Vagina (tissue), 2 donors: Measurements from ENCODE around the gene STEAP4.

ENCODE experiments used
- POLR2A ChIP-seq, 2 donors: fragments of 450-650 bp; IDR thresholded peaks; one replicate each; pipeline ENCODE4 v1.6.1; 2017; ENCODE audit warnings: antibody characterized with exemption in 2 of 2, mild to moderate bottlenecking in 2 of 2, moderate library complexity in 2 of 2
- TF ChIP-seq, protein P1 (sequence below), 3 experiments: fragments of 450-650 bp in 2 of 3; fragments of 200-600 bp in 1 of 3; sonication (generic) in 1 of 3; IDR thresholded peaks; one replicate each; pipeline ENCODE4 v1.5.1; 2017 to 2019; ENCODE audit warnings: antibody characterized with exemption in 3 of 3, mild to moderate bottlenecking in 2 of 3, moderate library complexity in 2 of 3

DNA sequence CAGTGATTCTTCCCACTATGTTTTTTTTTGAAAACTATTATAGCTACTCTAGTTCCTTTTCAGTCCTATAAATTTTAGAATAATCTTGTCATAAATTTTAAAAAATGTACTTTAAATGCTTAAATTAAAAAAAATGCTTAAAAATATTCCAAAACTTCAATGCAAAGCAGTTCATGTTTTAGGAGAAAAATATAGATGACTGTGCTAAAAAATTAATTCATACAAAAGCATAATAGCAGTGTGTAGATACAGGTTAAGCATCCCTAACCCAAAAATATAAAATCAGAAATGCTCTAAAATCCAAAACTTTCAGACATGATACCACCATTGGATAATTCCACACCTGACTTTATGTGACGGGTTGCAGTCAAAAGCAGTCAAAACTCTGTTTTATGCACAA, 12.8 kb downstream of the STEAP4 start:
- TF ChIP-seq, protein P1, sequence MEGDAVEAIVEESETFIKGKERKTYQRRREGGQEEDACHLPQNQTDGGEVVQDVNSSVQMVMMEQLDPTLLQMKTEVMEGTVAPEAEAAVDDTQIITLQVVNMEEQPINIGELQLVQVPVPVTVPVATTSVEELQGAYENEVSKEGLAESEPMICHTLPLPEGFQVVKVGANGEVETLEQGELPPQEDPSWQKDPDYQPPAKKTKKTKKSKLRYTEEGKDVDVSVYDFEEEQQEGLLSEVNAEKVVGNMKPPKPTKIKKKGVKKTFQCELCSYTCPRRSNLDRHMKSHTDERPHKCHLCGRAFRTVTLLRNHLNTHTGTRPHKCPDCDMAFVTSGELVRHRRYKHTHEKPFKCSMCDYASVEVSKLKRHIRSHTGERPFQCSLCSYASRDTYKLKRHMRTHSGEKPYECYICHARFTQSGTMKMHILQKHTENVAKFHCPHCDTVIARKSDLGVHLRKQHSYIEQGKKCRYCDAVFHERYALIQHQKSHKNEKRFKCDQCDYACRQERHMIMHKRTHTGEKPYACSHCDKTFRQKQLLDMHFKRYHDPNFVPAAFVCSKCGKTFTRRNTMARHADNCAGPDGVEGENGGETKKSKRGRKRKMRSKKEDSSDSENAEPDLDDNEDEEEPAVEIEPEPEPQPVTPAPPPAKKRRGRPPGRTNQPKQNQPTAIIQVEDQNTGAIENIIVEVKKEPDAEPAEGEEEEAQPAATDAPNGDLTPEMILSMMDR (IDR thresholded peaks at IDR 0.05), result no peak
- no peak for TF ChIP-seq POLR2A (IDR thresholded peaks at IDR 0.05)
